SK-N-SH (cell line): ENCODE measurements around the gene BAZ1A.

Experiments used
- CTCF ChIP-seq: fragments of 200-600 bp; sonication (generic); IDR thresholded peaks from 2 replicates; pipeline ENCODE4 v1.6.1; 2017; ENCODE audit warnings: antibody characterized with exemption, mild to moderate bottlenecking, moderate library complexity
- JUND ChIP-seq: IDR thresholded peaks from 2 replicates; pipeline ENCODE4 v1.4.0; 2012
- MAX ChIP-seq: IDR thresholded peaks from 2 replicates; pipeline ENCODE4 v1.4.0; 2012; ENCODE audit warnings: low read depth
- POLR2AphosphoS5 ChIP-seq: IDR thresholded peaks from 2 replicates; pipeline ENCODE4 v1.6.1; 2012; ENCODE audit warnings: low read depth, low read length
- REST ChIP-seq: IDR thresholded peaks from 2 replicates; pipeline ENCODE4 v1.6.1; 2012; ENCODE audit warnings: mild to moderate bottlenecking, low read depth, low read length, moderate library complexity
- RXRA ChIP-seq: IDR thresholded peaks from 2 replicates; pipeline ENCODE4 v1.4.0; 2012; ENCODE audit warnings: low read depth, mild to moderate bottlenecking, borderline replicate concordance
- YY1 ChIP-seq: IDR thresholded peaks from 2 replicates; pipeline ENCODE4 v1.4.0; 2012; ENCODE audit warnings: low read depth, mild to moderate bottlenecking

GRCh38 chr14:34835312-34835711 is 39.8 kb downstream of the BAZ1A start:
- TF ChIP-seq CTCF (no peak), REST (no peak), POLR2AphosphoS5 (no peak), MAX (no peak), JUND (no peak), RXRA (no peak), YY1 (no peak)
